Upper lobe of right lung (tissue), 1 donor: ENCODE data around the gene AMER1. TPM values are rescaled to one million over a fixed set of nuclear protein-coding genes. Genes with fewer than 3 reads are reported as not detected.

Experiments used
- total RNA-seq: library from RNA; stranded (reverse); fragmentation: NEBNext Ultra II Directional; extraction: Animal tissue kit (Norgen Biotek cat#: 25700); gene quantifications from one replicate; pipeline ENCODE4 v1.2.1, GENCODE V29; 2021
- donor health status: DM: no; HTN: yes; CAD: no; lungs with severe emphysema.

Gene AMER1
- total RNA-seq, 1 donor from 2014 or later = 4.5 TPM

Other genes starting within 250 kb of the AMER1 start
- gene ASB12, start 24.9 kb upstream of the AMER1 start, total RNA-seq = 0.32 TPM
- 1.9 TPM for gene MTMR8, start 189.7 kb upstream of the AMER1 start, total RNA-seq